Osteoblast (primary cell): ENCODE results near the gene EMID1. TPM values are rescaled to one million over a fixed set of nuclear protein-coding genes. Genes with fewer than 3 reads are reported as not detected.

Source experiments
- DNase-seq: peaks from one replicate; pipeline ENCODE4 v3.0.0; 2011; ENCODE audit warnings: low spot score, mixed read lengths; ENCODE audit not compliant: insufficient read length; ENCODE audit errors: missing footprints
- H2AFZ ChIP-seq: 2 replicates; pipeline ENCODE4 v1.6.0; 2011; ENCODE audit warnings: mild to moderate bottlenecking, low read length
- H3K27ac ChIP-seq: 2 replicates; pipeline ENCODE4 v1.5.1; 2011; ENCODE audit warnings: mild to moderate bottlenecking, low read depth, low read length, moderate library complexity
- H3K27me3 ChIP-seq: 2 replicates; pipeline ENCODE4 v1.6.0; 2012; ENCODE audit warnings: mild to moderate bottlenecking, control low read depth, inconsistent platforms, low read length, moderate library complexity; ENCODE audit not compliant: insufficient read depth
- H3K36me3 ChIP-seq: 2 replicates; pipeline ENCODE4 v1.5.1; 2011; ENCODE audit warnings: mild to moderate bottlenecking, low read length, control low read depth, moderate library complexity; ENCODE audit not compliant: insufficient read depth
- H3K4me1 ChIP-seq: 2 replicates; pipeline ENCODE4 v1.5.1; 2011; ENCODE audit warnings: mild to moderate bottlenecking, low read length, control low read depth, moderate library complexity; ENCODE audit not compliant: insufficient read depth
- H3K4me2 ChIP-seq: 2 replicates; pipeline ENCODE4 v1.6.0; 2011; ENCODE audit warnings: mild to moderate bottlenecking, low read length; ENCODE audit not compliant: insufficient read depth
- H3K4me3 ChIP-seq: fragments of 200-600 bp; sonication (generic); 3 replicates; pipeline ENCODE4 v1.5.1; 2012; ENCODE audit warnings: mild to moderate bottlenecking, low read length, inconsistent platforms; ENCODE audit not compliant: insufficient read depth
- H3K79me2 ChIP-seq: 2 replicates; pipeline ENCODE4 v1.6.0; 2012; ENCODE audit warnings: mild to moderate bottlenecking, low read length, control low read depth, inconsistent platforms; ENCODE audit not compliant: insufficient read depth
- H3K9me3 ChIP-seq: 2 replicates; pipeline ENCODE4 v1.5.1; 2011; ENCODE audit warnings: low read depth, low read length, control low read depth
- H4K20me1 ChIP-seq: 2 replicates; pipeline ENCODE4 v1.6.0; 2012; ENCODE audit warnings: mild to moderate bottlenecking, low read length, control low read depth; ENCODE audit not compliant: insufficient read depth
- total RNA-seq: library from RNA; depleted of rRNA; stranded (reverse); fragments of >200 nt; gene quantifications from 2 replicates; pipeline ENCODE4 v1.2.3, GENCODE V29; 2012
- TF ChIP-seq, protein P1 (sequence below): IDR thresholded peaks from 2 replicates; pipeline ENCODE4 v1.5.1; 2011; ENCODE audit warnings: mild to moderate bottlenecking, low read depth, low read length, moderate library complexity; ENCODE audit errors: extremely low read depth

Gene EMID1
- total RNA-seq, 1 donor: under 0.01 TPM

DNA sequence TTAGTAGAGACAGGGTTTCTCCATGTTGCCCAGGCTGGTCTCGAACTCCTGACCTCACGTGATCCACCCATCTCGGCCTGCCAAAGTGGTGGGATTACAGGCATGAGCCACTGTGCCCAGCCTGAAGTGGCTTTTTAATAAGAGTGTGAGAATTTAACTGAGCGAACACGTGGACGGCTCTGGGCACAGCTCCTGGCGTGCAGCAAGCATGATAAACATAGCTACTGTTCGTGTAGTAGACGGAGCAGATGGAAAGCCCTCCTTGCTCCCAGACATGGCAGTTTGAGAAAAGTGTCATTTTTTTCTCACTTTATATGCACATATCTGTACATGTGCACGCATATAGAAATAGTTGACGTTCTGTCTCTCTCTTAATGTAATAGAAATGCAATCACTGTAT, 7.0 kb downstream of the EMID1 start:
- Histone ChIP-seq H4K20me1 (no peaks in the 10 kb centered on the region), H3K9me3 (no peaks in the 10 kb centered on the region), H2AFZ (no peak overlapping the region), H3K79me2 (no peaks in the 10 kb centered on the region), H3K27ac (no peak overlapping the region), H3K4me1 (no peaks in the 10 kb centered on the region), H3K36me3 (no peaks in the 10 kb centered on the region), H3K4me3 (no peak overlapping the region), H3K27me3 (peaks cover 10% of the 10 kb centered on the region), H3K4me2 (no peak overlapping the region)
- DNase-seq: peak; percentile 29
- TF ChIP-seq, protein P1, sequence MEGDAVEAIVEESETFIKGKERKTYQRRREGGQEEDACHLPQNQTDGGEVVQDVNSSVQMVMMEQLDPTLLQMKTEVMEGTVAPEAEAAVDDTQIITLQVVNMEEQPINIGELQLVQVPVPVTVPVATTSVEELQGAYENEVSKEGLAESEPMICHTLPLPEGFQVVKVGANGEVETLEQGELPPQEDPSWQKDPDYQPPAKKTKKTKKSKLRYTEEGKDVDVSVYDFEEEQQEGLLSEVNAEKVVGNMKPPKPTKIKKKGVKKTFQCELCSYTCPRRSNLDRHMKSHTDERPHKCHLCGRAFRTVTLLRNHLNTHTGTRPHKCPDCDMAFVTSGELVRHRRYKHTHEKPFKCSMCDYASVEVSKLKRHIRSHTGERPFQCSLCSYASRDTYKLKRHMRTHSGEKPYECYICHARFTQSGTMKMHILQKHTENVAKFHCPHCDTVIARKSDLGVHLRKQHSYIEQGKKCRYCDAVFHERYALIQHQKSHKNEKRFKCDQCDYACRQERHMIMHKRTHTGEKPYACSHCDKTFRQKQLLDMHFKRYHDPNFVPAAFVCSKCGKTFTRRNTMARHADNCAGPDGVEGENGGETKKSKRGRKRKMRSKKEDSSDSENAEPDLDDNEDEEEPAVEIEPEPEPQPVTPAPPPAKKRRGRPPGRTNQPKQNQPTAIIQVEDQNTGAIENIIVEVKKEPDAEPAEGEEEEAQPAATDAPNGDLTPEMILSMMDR: no peak

DNA sequence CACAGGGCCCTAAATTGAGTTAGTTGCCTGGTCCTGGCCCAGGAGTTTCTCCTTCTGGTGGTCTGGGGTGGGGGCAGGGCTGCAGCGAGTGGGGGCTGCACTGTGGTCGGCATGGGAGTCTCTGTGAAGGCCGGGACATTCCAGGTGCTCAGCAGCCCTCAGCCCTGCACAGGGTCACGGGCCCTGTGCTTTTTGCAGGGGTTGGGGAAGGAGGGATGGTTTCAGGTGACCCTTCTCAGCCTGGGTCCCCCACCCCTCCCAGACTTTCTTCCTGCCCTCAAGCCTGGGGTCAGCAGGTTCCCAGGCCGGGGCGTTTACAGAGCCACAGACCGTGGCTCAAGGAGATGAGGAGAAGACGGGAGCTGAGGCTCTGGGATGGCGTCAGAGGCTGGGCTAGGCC, 7.8 kb downstream of the EMID1 start:
- Histone ChIP-seq H2AFZ (no peak overlapping the region), H3K27ac (no peak overlapping the region), H3K9me3 (no peaks in the 10 kb centered on the region), H3K36me3 (no peaks in the 10 kb centered on the region), H3K79me2 (no peaks in the 10 kb centered on the region), H3K4me3 (no peak overlapping the region), H3K4me2 (no peak overlapping the region), H4K20me1 (no peaks in the 10 kb centered on the region), H3K27me3 (peaks cover 11% of the 10 kb centered on the region), H3K4me1 (no peaks in the 10 kb centered on the region)
- TF ChIP-seq, protein P1: no peak
- DNase-seq: peak; percentile 71

DNA sequence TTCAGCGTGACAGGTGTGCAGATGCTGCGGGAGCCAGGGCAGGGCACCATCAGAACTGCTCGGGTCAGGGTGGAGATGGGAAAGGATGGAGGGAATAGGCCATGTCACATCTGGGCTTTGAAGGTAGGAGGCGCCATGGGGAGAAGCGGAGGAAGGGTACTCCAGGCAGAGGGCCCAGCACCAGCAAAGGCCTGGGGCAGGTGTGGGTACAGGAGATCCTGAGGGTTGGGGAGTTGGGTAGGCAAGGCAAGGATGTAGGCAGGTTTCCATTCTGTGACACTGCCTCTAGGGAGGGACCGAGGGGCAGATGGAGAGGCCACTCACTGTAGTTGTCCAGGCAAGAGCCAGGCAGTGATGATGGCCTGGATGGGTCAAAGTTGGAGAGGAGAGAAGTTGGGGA, 8.5 kb downstream of the EMID1 start:
- Histone ChIP-seq H3K4me2 (no peak overlapping the region), H3K79me2 (no peaks in the 10 kb centered on the region), H3K27me3 (peaks cover 9% of the 10 kb centered on the region), H3K9me3 (no peaks in the 10 kb centered on the region), H3K4me3 (no peak overlapping the region), H3K27ac (no peak overlapping the region), H3K36me3 (no peaks in the 10 kb centered on the region), H2AFZ (no peak overlapping the region), H4K20me1 (no peaks in the 10 kb centered on the region), H3K4me1 (no peaks in the 10 kb centered on the region)
- TF ChIP-seq, protein P1: no peak
- DNase-seq: peak; percentile 57

DNA sequence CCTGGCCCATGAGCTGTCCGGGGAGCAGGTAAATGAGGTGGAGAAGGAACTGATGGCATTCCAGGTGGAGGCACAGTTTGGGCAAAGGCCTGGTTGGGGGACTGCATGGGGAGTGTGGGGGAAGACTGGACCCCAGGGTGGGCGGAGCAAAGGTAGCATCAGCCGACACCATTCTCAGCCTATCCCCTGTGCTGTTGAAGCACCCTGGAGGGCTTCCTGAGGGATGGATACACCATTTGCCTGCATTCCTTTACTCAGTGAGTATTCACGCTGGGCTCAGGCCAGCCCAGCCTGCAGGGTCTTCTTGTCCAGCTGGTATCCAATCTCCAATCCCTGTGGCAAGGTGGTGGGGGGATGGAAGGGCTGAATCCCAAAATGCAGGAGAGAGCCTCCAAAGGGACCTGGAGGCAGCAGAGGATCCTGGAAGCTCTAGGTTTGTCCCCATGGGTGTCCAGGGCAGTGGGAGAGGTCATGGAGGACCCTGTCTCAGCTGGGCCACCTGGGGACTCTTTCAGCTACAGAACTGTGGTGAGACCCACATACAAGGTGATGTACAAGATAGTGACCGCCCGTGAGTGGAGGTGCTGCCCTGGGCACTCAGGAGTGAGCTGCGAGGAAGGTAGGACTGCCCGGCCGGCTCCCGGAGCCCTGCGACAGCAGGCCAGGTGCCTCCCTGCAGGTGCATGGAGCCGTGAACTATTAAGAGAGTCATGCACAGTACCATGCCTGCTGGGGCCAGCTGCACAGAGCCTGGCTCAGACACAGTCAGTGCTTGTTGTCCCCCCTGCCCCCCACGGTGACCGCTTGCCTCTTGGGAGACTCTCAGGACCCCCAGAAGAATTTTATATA, 9.5 kb downstream of the EMID1 start:
- no peak overlapping the region for H3K4me2 ChIP-seq
- peak; percentile 52 for DNase-seq
- no peak overlapping the region for H3K27ac ChIP-seq
- TF ChIP-seq, protein P1: no peak
- H2AFZ ChIP-seq: no peak overlapping the region
- peaks cover 9% of the 10 kb centered on the region for H3K27me3 ChIP-seq
- H3K4me3 ChIP-seq: no peak overlapping the region
- no peaks in the 10 kb centered on the region for H3K36me3 ChIP-seq
- no peaks in the 10 kb centered on the region for H3K4me1 ChIP-seq
- H3K9me3 ChIP-seq: no peaks in the 10 kb centered on the region
- H3K79me2 ChIP-seq: no peaks in the 10 kb centered on the region
- H4K20me1 ChIP-seq: no peaks in the 10 kb centered on the region
